H1 (cell line): ENCODE measurements around the gene CELF6. TPM values are rescaled to one million over a fixed set of nuclear protein-coding genes. Genes with fewer than 3 reads are reported as not detected.

Experiments used
- CBX8 ChIP-seq: fragments of 300-800, 300-1000 bp; sonication (generic); IDR thresholded peaks from 2 replicates; pipeline ENCODE4 v1.7.1; 2016; ENCODE audit warnings: low read depth, low read length, borderline replicate concordance
- EGR1 ChIP-seq: IDR thresholded peaks from 2 replicates; pipeline ENCODE4 v1.6.1; 2011; ENCODE audit warnings: low read depth, low read length, borderline replicate concordance
- NANOG ChIP-seq: IDR thresholded peaks from 2 replicates; pipeline ENCODE4 v1.6.1; 2011; ENCODE audit warnings: low read length, low read depth, mild to moderate bottlenecking, inconsistent platforms; ENCODE audit not compliant: insufficient read depth, poor library complexity, severe bottlenecking
- POLR2A ChIP-seq, 2 experiments: IDR thresholded peaks; 1 replicate in 1 of 2; 2 replicates in 1 of 2; pipeline ENCODE4 v1.6.1; 2011; ENCODE audit warnings: low read depth in 2 of 2, low read length in 2 of 2, mild to moderate bottlenecking in 2 of 2; ENCODE audit errors: control extremely low read depth in 1 of 2
- ZNF274 ChIP-seq: IDR thresholded peaks from 2 replicates; pipeline ENCODE4 v1.7.0; 2012; ENCODE audit warnings: low read length, borderline replicate concordance; ENCODE audit errors: extremely low read depth
- polyA plus RNA-seq, 7 experiments: library from polyadenylated mRNA; depleted of rRNA in 3 of 7; stranded (reverse) in 5 of 7; unstranded in 2 of 7; fragments of >200 nt in 5 of 7; fragments of 200-250 nt in 2 of 7; gene quantifications; 1 replicate in 5 of 7; 2 replicates in 1 of 7; 4 replicates in 1 of 7; pipeline versions ENCODE4 v1.2.1 to v1.2.3, GENCODE V29; 2011 to 2013; ENCODE audit warnings: missing spikeins in 2 of 7, mixed read lengths in 2 of 7
- total RNA-seq: library from RNA; stranded (reverse); fragmentation: NEBNext Ultra II Directional; extraction: Animal tissue kit (Norgen Biotek cat#: 25700); gene quantifications from 2 replicates; pipeline ENCODE4 v1.2.1, GENCODE V29; 2021

The CELF6 gene
- total and polyA plus RNA-seq, 2 of the 8 experiments (the other 6 are each of a cell fraction or from before 2014, with no cell fraction given): 0.09 to 0.19 TPM

DNA sequence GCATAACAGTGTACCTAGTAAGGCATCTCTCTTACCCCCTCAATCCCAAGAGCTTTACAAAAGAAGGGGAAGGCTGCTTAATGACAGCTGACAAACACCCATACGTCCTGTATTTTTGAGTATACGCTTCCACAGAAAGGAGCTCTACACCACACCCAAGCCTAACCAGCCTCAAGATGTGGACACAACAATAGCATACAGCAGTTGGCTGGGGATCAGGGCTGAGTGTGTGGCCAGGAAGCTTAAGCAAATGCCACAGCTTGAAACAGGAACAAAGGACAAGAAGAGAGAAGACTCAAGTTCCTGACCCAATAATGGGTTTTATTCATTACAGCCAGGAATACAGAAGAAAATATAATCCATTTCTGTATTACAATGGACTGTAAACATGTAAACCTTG is 48.9 kb upstream of the CELF6 start (continued):
- TF ChIP-seq POLR2A (IDR thresholded peaks at IDR 0.05; ENCODE audit: control extremely low read depth in 1 of 2, low read depth in 2 of 2, low read length in 2 of 2) (no peak), CBX8 (no peak), EGR1 (no peak), ZNF274 (no peak), NANOG (no peak)
